HG03354 (cell line): ENCODE data around the gene SCAND1.
"Not testable (repeated sequence)": the region's sequence is repeated elsewhere in the genome, so short reads cannot be mapped to it uniquely, and the experiment has no call there.

Experiments
- ATAC-seq: cut with Tn5 transposase; IDR thresholded peaks from one replicate; pipeline ENCODE4 v1.9.1; 2021; ENCODE audit warnings: mild to moderate bottlenecking; ENCODE audit not compliant: unreplicated experiment, poor library complexity, severe bottlenecking

The SCAND1 gene

DNA sequence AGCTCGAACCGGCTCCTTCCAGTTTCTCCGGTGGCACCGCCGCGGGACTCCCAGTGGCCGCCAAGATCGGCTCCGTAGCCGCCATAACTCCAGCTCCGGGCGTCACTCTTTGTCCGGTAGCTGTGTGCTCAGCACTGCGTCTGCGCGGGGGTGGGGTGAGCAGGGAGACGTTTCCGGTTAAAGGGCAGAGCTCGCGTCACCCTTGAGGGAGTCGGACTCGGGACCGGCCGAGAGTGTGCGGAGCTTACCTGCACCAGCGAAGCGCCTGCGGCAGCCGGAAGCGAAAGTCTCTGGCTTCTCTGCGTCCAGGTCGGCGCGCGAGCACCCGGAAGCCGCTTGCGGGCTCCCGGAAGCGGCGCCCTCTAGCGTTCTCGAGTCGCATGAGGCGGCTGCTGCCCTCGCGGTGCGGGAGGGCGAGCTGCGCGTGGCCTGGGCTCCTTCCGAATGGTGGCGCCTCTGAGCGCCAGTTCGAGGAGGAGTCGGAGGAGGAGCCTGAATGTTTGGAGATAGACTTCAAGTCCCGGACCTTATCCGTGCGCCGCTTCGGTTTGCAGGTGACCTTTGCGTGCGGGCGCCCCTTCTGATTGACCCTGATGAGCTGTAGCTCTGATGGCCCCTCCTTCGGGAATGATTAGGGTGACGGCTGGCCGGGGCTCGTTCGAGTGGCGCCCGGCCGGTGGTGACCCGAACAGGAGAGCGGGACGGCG lies at the start of gene SCAND1:
Gene SCAND1, minus strand, starts transcription at position 303 of the 707 bp plus-strand sequence. Its CDS starts 218 bp downstream, at position 85.
- peak; percentile 86 for ATAC-seq

GRCh38 chr20:36004045-36004444 lies 49.7 kb upstream of the SCAND1 start:
- no peak for ATAC-seq

DNA sequence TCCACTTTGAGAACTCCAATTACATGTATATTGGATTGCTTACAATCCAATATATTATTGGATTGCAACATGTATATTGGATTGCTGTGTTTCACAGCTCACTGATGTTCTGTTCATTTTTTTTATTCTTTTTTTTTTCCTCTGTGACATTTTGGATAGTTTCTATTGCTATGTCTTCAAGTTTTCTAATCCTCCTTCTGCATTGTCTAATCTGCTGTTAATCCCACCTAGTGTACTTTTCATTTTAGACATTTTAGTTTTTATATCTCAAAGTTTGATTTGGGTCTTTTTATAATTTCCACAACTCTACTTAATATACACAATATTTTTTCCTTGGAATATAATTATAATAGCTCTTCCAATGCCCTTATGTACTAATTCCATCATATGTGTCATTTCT lies 48.6 kb upstream of the SCAND1 start:
- ATAC-seq: no peak

DNA sequence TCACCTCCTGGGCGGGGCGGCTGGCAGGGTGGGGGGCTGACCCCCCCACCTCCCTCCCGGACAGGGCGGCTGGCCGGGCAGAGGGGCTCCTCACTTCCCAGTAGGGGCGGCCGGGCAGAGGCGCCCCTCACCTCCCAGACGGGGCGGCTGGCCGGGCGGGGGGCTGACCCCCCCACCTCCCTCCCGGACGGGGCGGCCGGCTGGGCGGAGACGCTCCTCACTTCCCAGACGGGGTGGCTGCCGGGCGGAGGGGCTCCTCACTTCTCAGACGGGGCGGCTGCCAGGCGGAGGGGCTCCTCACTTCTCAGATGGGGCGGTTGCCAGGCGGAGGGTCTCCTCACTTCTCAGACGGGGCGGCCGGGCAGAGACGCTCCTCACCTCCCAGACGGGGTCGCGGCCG lies 47.0 kb upstream of the SCAND1 start:
- not testable (repeated sequence) for ATAC-seq

- not testable (repeated sequence) for ATAC-seq
Observed at GRCh38 chr20:35996492-35996891, 42.2 kb upstream of the SCAND1 start.

DNA sequence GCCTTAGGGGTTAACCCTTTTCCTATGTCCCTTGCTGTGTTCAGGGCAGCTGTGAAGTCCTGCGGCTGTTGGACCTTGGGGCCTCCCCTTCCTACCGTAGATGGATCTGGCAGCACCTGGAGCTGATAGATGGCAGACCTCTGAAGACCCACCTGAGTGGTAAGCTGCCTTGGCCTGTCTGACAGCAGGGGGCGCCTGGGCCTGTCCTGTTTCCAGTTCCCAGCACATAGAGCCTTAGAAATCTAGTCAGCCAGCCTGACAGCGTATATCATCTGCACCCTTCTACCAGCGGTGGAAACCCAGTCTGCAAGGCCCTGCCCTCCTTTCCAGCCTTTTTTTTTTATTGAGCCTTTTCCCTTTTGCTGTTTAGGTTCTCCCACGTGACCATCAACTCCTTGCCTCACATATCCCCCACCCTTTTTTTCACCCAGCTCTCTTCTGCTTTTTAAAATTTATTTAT lies 40.7 kb upstream of the SCAND1 start:
- ATAC-seq: no peak

DNA sequence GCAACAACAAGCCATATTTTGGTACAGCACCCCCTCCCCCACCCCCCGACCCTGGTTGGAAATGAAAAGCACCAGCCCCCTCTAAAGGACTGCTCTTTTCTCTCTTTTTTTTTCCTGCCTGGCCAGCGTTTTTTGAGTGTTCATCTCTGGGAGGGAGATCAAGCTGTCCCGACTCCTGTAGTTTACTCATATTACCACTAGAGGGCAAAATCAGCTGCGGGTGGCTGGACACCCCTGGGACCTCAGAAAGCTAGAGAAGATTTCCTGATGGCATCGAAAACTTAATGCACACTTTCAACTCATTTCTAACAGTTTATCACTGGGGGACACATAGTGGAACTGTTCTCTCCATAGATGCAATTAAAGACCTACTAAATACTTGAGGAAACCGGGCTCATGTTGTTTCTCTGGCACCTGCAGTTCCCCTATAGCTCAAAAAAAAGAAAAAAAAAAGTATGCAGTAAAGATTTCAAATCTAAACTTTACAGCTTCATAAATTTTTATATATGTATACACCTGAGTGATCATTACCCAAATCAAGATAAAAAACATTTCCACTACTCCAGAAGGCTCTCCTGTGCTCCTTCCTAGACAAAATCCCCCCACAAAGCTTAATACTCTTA lies 38.5 kb upstream of the SCAND1 start:
- no peak for ATAC-seq

- no peak for ATAC-seq
Observed at GRCh38 chr20:35991142-35991771, 37.0 kb upstream of the SCAND1 start.

DNA sequence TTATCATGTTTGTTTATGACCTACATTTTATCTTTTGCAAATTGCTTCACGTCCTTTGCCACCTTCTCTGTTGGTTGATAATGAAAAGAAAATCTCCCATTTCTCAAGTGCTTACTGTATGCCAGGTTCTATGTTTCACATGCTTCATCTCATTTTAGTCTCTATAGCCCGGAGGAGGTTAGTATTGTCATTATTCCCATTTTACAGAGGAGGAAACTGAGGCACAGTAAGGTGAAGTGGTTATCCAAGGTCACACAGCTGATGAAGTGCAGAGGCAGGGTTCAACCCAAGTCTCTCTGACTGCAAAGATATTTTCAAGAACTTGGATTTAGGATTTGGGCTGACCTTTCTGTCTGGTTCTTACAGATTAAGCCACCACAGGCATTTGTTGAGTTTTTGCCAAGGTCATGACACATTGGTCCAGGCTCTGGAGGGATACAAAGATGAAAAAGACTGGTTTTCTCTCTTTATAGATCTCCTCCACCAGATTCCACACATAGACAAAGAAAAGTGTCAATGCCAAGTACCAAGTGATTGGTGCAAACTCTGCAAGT lies 34.7 kb upstream of the SCAND1 start:
- no peak for ATAC-seq

DNA sequence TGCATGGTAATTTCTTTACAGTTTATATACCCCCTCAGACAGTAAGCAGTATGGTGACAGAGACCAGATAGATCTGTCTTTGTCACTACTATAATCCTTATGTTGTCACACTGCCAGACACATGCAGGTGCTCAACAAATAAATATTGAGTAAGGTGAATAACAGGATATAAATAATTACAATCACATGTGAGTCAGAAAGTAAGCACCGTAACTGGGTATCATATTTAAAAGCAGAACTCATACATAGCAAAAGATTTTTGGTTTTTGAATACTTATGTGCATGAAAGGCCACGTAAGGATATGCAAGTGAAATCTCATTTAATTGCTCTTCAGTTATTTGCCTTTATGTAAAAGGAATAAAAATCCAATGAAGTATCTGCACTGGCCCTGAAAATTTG lies 31.5 kb upstream of the SCAND1 start:
- no peak for ATAC-seq

- ATAC-seq: no peak
Observed at GRCh38 chr20:35984382-35984781, 30.1 kb upstream of the SCAND1 start.

- ATAC-seq: no peak
Observed at GRCh38 chr20:35981969-35982368, 27.7 kb upstream of the SCAND1 start.

- no peak for ATAC-seq
Observed at GRCh38 chr20:35979544-35979943, 25.2 kb upstream of the SCAND1 start.

GRCh38 chr20:35978041-35978513 lies 23.8 kb upstream of the SCAND1 start:
- no peak for ATAC-seq

DNA sequence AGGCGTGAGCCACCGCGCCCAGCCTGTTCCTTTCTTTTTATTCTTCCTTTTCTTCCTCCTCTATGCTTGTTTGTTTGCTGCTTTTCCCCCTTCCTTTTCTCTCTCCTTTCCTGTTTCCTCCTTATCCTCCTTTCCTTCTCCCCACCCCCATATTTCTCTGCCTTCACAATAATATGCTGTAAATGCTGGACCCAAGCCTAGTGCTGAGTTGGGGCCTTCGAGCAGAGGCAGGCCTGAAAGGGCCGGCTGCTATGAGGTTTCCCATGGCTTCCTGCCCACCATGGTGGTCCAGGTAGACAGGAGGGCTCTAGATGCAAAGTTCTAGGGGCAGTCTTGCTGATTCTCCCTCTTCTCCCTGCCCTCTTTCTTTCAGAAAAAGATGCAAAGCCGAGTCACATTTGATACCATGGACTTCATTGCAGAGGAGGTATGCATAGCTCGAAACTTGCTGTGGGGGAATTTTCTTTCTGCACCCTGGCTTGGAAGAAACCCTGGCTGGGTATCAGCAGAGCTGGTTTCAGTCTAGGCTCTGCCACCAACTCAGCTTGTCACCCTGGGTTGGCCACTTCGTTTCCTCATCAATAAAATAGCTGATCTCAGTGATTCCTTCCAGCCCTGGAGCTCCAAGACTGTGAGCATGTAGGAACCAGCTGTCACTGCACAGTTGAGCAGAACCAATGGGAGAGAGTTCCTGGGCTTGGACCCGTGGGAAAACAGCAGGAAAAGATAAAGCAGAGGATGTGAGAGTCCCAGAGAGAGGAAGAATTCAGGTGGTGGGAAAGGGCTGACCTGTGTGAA lies 21.5 kb upstream of the SCAND1 start:
- ATAC-seq: no peak

- ATAC-seq: no peak
Observed at GRCh38 chr20:35974256-35974655, 20.0 kb upstream of the SCAND1 start.

DNA sequence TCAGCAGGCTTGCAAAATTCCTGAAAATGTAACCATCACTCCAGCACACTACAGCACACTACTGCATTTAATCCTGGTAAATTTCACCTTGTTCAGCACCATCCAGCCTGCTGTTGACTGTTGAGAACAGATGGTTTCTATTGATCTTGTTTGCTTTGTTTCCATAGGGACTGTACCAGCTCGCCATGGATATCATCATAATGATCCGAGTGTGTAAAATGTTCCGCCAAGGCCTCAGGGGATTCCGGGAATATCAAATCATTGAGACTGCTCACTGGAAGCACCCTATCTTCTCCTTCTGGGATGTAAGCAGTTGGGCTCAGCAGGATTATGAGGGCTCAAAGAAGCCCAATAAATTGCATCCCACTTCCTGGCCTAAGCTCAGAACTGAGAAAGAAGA lies 18.2 kb upstream of the SCAND1 start:
- ATAC-seq: no peak

DNA sequence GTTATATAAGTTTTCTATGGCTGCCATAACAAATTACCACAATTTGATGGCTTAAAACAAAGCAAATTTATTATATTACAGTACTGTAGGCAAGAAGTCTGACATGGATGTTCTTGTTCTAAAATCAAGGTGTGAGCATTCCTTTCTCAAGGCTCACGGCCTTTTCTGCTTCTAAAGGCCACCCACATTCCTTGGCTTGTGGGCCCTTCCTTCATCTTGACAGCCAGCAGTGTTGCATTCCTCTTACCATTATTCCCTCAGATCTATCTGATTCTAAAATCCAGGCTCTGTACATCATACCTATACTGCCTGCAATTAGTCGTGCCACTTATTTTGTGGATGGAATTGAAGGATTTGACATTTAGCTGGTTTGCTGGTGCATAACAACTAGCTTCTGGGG lies 17.7 kb upstream of the SCAND1 start:
- no peak for ATAC-seq

GRCh38 chr20:35968930-35969329 lies 14.6 kb upstream of the SCAND1 start:
- ATAC-seq: no peak
